Measurements from ENCODE around the gene PSME3IP1.

- no peak for TF ChIP-seq CTCF (IDR thresholded peaks at IDR 0.05; ENCODE audit: low read depth, low read length, poor library complexity, severe bottlenecking)
- TF ChIP-seq EZH2phosphoT487 (IDR thresholded peaks at IDR 0.05; ENCODE audit: borderline replicate concordance, low read length): no peak
Measured at GRCh38 chr16:57110937-57111336, 74.9 kb downstream of the PSME3IP1 start.

Measured in DOHH2 (cell line).